Neuronal stem cell (in vitro differentiated cells): ENCODE results near the gene ADGRF5.

Source experiments
- DNase-seq: peaks from one replicate; pipeline ENCODE4 v3.0.0-alpha.2; 2013; ENCODE audit warnings: low spot score
- H2AFZ ChIP-seq: one replicate; pipeline ENCODE4 v1.6.1; 2013; ENCODE audit warnings: mild to moderate bottlenecking, low read length, inconsistent platforms
- H2AK5ac ChIP-seq: 2 replicates; pipeline ENCODE4 v1.6.1; 2013; ENCODE audit warnings: low read depth, mild to moderate bottlenecking, inconsistent platforms, low read length, moderate library complexity, mixed read lengths
- H2BK120ac ChIP-seq: 2 replicates; pipeline ENCODE4 v1.6.1; 2013; ENCODE audit warnings: low read depth, mild to moderate bottlenecking, inconsistent platforms, low read length, moderate library complexity, mixed read lengths
- H2BK12ac ChIP-seq: one replicate; pipeline ENCODE4 v1.6.1; 2013; ENCODE audit warnings: low read length, inconsistent platforms
- H2BK15ac ChIP-seq: 2 replicates; pipeline ENCODE4 v1.6.1; 2013; ENCODE audit warnings: mild to moderate bottlenecking, low read length, inconsistent platforms, mixed read lengths
- H2BK5ac ChIP-seq: one replicate; pipeline ENCODE4 v1.6.1; 2013; ENCODE audit warnings: inconsistent platforms, mild to moderate bottlenecking, low read length, moderate library complexity
- H3K14ac ChIP-seq: one replicate; pipeline ENCODE4 v1.6.1; 2013; ENCODE audit warnings: low read length, inconsistent platforms
- H3K18ac ChIP-seq: 2 replicates; pipeline ENCODE4 v1.6.1; 2013; ENCODE audit warnings: low read length, inconsistent platforms
- H3K23ac ChIP-seq: 2 replicates; pipeline ENCODE4 v1.6.1; 2013; ENCODE audit warnings: low read depth, mild to moderate bottlenecking, mixed read lengths, low read length, inconsistent platforms; ENCODE audit not compliant: poor library complexity
- H3K27ac ChIP-seq: replicated peaks from 3 replicates; pipeline ENCODE4 v1.5.1; 2013; ENCODE audit warnings: low read length, inconsistent platforms
- H3K27me3 ChIP-seq, 3 experiments: 2 replicates each; pipeline ENCODE4 v1.6.1; 2013; ENCODE audit warnings: low read length in 3 of 3, mild to moderate bottlenecking in 2 of 3, inconsistent platforms in 1 of 3, low read depth in 1 of 3, mixed read lengths in 1 of 3, moderate library complexity in 1 of 3; ENCODE audit not compliant: control insufficient read depth in 3 of 3, insufficient read depth in 3 of 3
- H3K36me3 ChIP-seq, 2 donors: replicated peaks in 1 of 2; 2 replicates each; pipeline ENCODE4 v1.6.1; 2013; ENCODE audit warnings: low read length in 2 of 2; ENCODE audit not compliant: control insufficient read depth in 2 of 2, insufficient read depth in 2 of 2
- H3K4ac ChIP-seq: 2 replicates; pipeline ENCODE4 v1.6.1; 2013; ENCODE audit warnings: inconsistent platforms, mild to moderate bottlenecking, low read length, moderate library complexity
- H3K4me1 ChIP-seq, 2 donors: 1 replicate in 1 of 2; 2 replicates in 1 of 2; pipeline ENCODE4 v1.6.1; 2013; ENCODE audit warnings: low read length in 2 of 2, low read depth in 1 of 2; ENCODE audit not compliant: control insufficient read depth in 2 of 2, insufficient read depth in 1 of 2
- H3K4me2 ChIP-seq: one replicate; pipeline ENCODE4 v1.6.1; 2013; ENCODE audit warnings: mild to moderate bottlenecking, low read length, inconsistent platforms; ENCODE audit not compliant: insufficient read depth, poor library complexity, severe bottlenecking
- H3K4me3 ChIP-seq, 2 donors: 2 replicates each; pipeline ENCODE4 v1.5.1; 2013; ENCODE audit warnings: low read length in 2 of 2, mild to moderate bottlenecking in 2 of 2, inconsistent platforms in 1 of 2, moderate library complexity in 1 of 2
- H3K79me1 ChIP-seq: one replicate; pipeline ENCODE4 v1.6.1; 2013; ENCODE audit warnings: low read depth, mild to moderate bottlenecking, inconsistent platforms, low read length, moderate library complexity
- H3K9ac ChIP-seq: one replicate; pipeline ENCODE4 v1.6.1; 2013; ENCODE audit warnings: mild to moderate bottlenecking, low read depth, low read length, inconsistent platforms; ENCODE audit not compliant: poor library complexity
- H3K9me3 ChIP-seq, 2 donors: replicated peaks in 1 of 2; 2 replicates each; pipeline versions ENCODE3 to v1.6.1; 2013; ENCODE audit warnings: low read length in 2 of 2, mild to moderate bottlenecking in 2 of 2, inconsistent platforms in 1 of 2, low read depth in 1 of 2, mixed read lengths in 1 of 2, moderate library complexity in 1 of 2; ENCODE audit not compliant: control insufficient read depth in 2 of 2, insufficient read depth in 1 of 2
- H4K8ac ChIP-seq: one replicate; pipeline ENCODE4 v1.6.1; 2013; ENCODE audit warnings: low read depth, mild to moderate bottlenecking, inconsistent platforms, low read length, moderate library complexity
- H4K91ac ChIP-seq: one replicate; pipeline ENCODE4 v1.6.1; 2013; ENCODE audit warnings: low read length, low read depth, mild to moderate bottlenecking, inconsistent platforms; ENCODE audit not compliant: poor library complexity
- WGBS, 2 donors: extraction: QIAGEN DNeasy Blood & Tissue Kit; methylation state at CpG; one replicate each; pipeline ENCODE4 v1.1.7; 2013; ENCODE audit warnings: missing lambda C conversion rate in 2 of 2, mixed read lengths in 1 of 2; ENCODE audit not compliant: insufficient read length in 2 of 2, insufficient replicate concordance in 1 of 2; ENCODE audit errors: extremely low coverage in 2 of 2; 5-methylcytosine and 5-hydroxymethylcytosine counted together

The ADGRF5 gene

GRCh38 chr6:46918806-46919205 is 2.9 kb downstream of the ADGRF5 start:
- no peak overlapping the region for H3K14ac ChIP-seq
- H3K18ac ChIP-seq = no peak overlapping the region
- no peaks in the 10 kb centered on the region for H3K27me3 ChIP-seq
- no peaks in the 10 kb centered on the region for H3K9me3 ChIP-seq
- H3K4me3 ChIP-seq = no peak overlapping the region
- no peak overlapping the region for H3K9ac ChIP-seq
- H3K4me2 ChIP-seq = no peak overlapping the region
- DNase-seq = no peak
- no peak overlapping the region for H3K27ac ChIP-seq
- H2AFZ ChIP-seq = no peak overlapping the region
- H3K4ac ChIP-seq = no peak overlapping the region
- no peaks in the 10 kb centered on the region for H3K36me3 ChIP-seq
- H2BK12ac ChIP-seq = no peak overlapping the region
- H3K79me1 ChIP-seq = no peaks in the 10 kb centered on the region
- no peak overlapping the region for H2BK15ac ChIP-seq
- H3K23ac ChIP-seq = no peak overlapping the region
- H2BK120ac ChIP-seq = no peak overlapping the region
- H2AK5ac ChIP-seq = no peak overlapping the region
- H4K91ac ChIP-seq = no peak overlapping the region
- H4K8ac ChIP-seq = no peak overlapping the region
- WGBS, 2 donors = no CpG with 5 or more reads among the region's 3 CpGs
- H2BK5ac ChIP-seq = no peak overlapping the region
- H3K4me1 ChIP-seq = no peaks in the 10 kb centered on the region

GRCh38 chr6:46917002-46917545 is 4.7 kb downstream of the ADGRF5 start:
- H3K79me1 ChIP-seq = no peaks in the 10 kb centered on the region
- H3K4ac ChIP-seq = no peak overlapping the region
- H3K23ac ChIP-seq = no peak overlapping the region
- H2BK120ac ChIP-seq = no peak overlapping the region
- no peaks in the 10 kb centered on the region for H3K36me3 ChIP-seq
- no peak for DNase-seq
- no peak overlapping the region for H2AK5ac ChIP-seq
- H2BK15ac ChIP-seq = no peak overlapping the region
- WGBS, 2 donors = no CpG with 5 or more reads among the region's 3 CpGs
- H3K18ac ChIP-seq = no peak overlapping the region
- no peak overlapping the region for H4K91ac ChIP-seq
- H3K4me2 ChIP-seq = no peak overlapping the region
- H2AFZ ChIP-seq = no peak overlapping the region
- peaks cover 0 to 1% of the 10 kb centered on the region in 2 donors for H3K4me1 ChIP-seq
- H4K8ac ChIP-seq = no peak overlapping the region
- no peak overlapping the region for H2BK12ac ChIP-seq
- no peak overlapping the region for H3K14ac ChIP-seq
- no peak overlapping the region for H2BK5ac ChIP-seq
- no peak overlapping the region for H3K9ac ChIP-seq
- H3K4me3 ChIP-seq = no peak overlapping the region
- no peaks in the 10 kb centered on the region for H3K27me3 ChIP-seq
- no peak overlapping the region for H3K27ac ChIP-seq
- H3K9me3 ChIP-seq = no peaks in the 10 kb centered on the region

GRCh38 chr6:46915866-46916265 is 5.9 kb downstream of the ADGRF5 start:
- H3K18ac ChIP-seq = peak overlapping the region; percentile 59
- H2AK5ac ChIP-seq = no peak overlapping the region
- H2BK12ac ChIP-seq = no peak overlapping the region
- no peaks in the 10 kb centered on the region for H3K36me3 ChIP-seq
- no peak overlapping the region for H2BK5ac ChIP-seq
- H3K27me3 ChIP-seq = no peaks in the 10 kb centered on the region
- no peak overlapping the region for H3K4me3 ChIP-seq
- H3K9ac ChIP-seq = no peak overlapping the region
- H4K8ac ChIP-seq = no peak overlapping the region
- H3K23ac ChIP-seq = no peak overlapping the region
- no peaks in the 10 kb centered on the region for H3K79me1 ChIP-seq
- no peak overlapping the region for H3K27ac ChIP-seq
- no peak overlapping the region for H3K4me2 ChIP-seq
- H2BK120ac ChIP-seq = no peak overlapping the region
- no CpG with 5 or more reads among the region's 4 CpGs for WGBS, 2 donors
- H3K4me1 ChIP-seq = peaks cover 0 to 1% of the 10 kb centered on the region in 2 donors
- no peak overlapping the region for H3K4ac ChIP-seq
- DNase-seq = no peak
- no peak overlapping the region for H3K14ac ChIP-seq
- H2BK15ac ChIP-seq = no peak overlapping the region
- H2AFZ ChIP-seq = no peak overlapping the region
- no peaks in the 10 kb centered on the region for H3K9me3 ChIP-seq
- no peak overlapping the region for H4K91ac ChIP-seq

GRCh38 chr6:46915380-46915779 is 6.4 kb downstream of the ADGRF5 start:
- Histone ChIP-seq H3K27me3 (no peaks in the 10 kb centered on the region), H3K14ac (no peak overlapping the region), H3K4me2 (no peak overlapping the region), H4K91ac (no peak overlapping the region), H2BK5ac (no peak overlapping the region), H3K23ac (no peak overlapping the region), H2BK12ac (no peak overlapping the region), H3K9ac (no peak overlapping the region), H4K8ac (no peak overlapping the region), H3K18ac (no peak overlapping the region), H2AK5ac (no peak overlapping the region), H2BK15ac (no peak overlapping the region), H3K4me1 (peaks cover 0 to 1% of the 10 kb centered on the region in 2 donors), H2AFZ (no peak overlapping the region), H3K79me1 (no peaks in the 10 kb centered on the region), H3K4ac (no peak overlapping the region), H3K36me3 (no peaks in the 10 kb centered on the region), H2BK120ac (no peak overlapping the region), H3K9me3 (no peaks in the 10 kb centered on the region), H3K27ac (no peak overlapping the region), H3K4me3 (no peak overlapping the region)
- no peak for DNase-seq
